Measurements from ENCODE around the gene CD300A.

DNA sequence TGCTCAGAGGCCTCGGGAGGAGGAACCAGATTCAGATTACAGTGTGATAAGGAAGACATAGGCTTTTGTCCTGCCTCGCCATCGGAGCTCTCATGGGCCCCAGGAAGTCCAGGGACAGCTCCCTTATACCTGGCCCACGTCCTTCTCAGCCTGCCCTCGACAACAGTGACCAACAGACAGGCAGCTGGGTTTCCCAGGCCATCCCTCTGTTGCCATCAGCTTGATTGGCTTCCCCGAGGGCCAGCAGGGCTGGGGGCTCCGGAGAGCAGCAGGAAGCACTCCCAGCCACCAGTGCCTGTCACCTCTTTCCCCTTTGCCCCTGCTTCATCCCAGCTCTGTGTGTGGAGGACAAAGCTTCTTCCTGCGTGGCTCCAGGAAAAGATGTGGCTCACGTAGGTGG, 17.6 kb downstream of the CD300A start:
- TF ChIP-seq, protein P1, sequence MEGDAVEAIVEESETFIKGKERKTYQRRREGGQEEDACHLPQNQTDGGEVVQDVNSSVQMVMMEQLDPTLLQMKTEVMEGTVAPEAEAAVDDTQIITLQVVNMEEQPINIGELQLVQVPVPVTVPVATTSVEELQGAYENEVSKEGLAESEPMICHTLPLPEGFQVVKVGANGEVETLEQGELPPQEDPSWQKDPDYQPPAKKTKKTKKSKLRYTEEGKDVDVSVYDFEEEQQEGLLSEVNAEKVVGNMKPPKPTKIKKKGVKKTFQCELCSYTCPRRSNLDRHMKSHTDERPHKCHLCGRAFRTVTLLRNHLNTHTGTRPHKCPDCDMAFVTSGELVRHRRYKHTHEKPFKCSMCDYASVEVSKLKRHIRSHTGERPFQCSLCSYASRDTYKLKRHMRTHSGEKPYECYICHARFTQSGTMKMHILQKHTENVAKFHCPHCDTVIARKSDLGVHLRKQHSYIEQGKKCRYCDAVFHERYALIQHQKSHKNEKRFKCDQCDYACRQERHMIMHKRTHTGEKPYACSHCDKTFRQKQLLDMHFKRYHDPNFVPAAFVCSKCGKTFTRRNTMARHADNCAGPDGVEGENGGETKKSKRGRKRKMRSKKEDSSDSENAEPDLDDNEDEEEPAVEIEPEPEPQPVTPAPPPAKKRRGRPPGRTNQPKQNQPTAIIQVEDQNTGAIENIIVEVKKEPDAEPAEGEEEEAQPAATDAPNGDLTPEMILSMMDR (optimal IDR thresholded peaks at IDR 0.05 in 1 of 3, IDR thresholded peaks at IDR 0.05 in 1 of 3, conservative IDR thresholded peaks at IDR 0.05 in 1 of 3; ENCODE audit: extremely low read depth in 1 of 3, insufficient read depth in 2 of 3, low read length in 3 of 3): no peak
- no peak for TF ChIP-seq EZH2 (IDR thresholded peaks at IDR 0.05; ENCODE audit: low read length)
